ENCODE data around the gene DICER1. TPM values are rescaled to one million over a fixed set of nuclear protein-coding genes. Genes with fewer than 3 reads are reported as not detected.

DICER1 gene
- total and polyA plus RNA-seq, 9 of the 15 experiments (the other 6 are each of a cell fraction or from before 2014, with no cell fraction given) = 2.5 to 23.2 (median 12.4) TPM

- no peak for TF ChIP-seq CREM (IDR thresholded peaks at IDR 0.05; ENCODE audit: low read depth)
- no peak for TF ChIP-seq RFX7 (CRISPR knock-in tag; IDR thresholded peaks at IDR 0.05)
- no peak for TF ChIP-seq GABPB2 (CRISPR knock-in tag; conservative IDR thresholded peaks at IDR 0.05)
- TF ChIP-seq SIN3A (IDR thresholded peaks at IDR 0.05; ENCODE audit: borderline replicate concordance in 2 of 2, control insufficient read depth in 1 of 2, low read depth in 2 of 2, low read length in 2 of 2) = no peak
- no peak for TF ChIP-seq PCBP2 (IDR thresholded peaks at IDR 0.05; ENCODE audit: low read depth, low read length, poor library complexity, severe bottlenecking)
- TF ChIP-seq NFIX (CRISPR knock-in tag; IDR thresholded peaks at IDR 0.05; ENCODE audit: low read depth) = no peak
- TF ChIP-seq MYC (IDR thresholded peaks at IDR 0.05; ENCODE audit: low read depth, low read length) = no peak
- no peak for TF ChIP-seq MYC (CRISPR knock-in tag; IDR thresholded peaks at IDR 0.05; ENCODE audit: borderline replicate concordance, low read depth)
- no peak for TF ChIP-seq ZFP36 (IDR thresholded peaks at IDR 0.05; ENCODE audit: low read depth, low read length, partially characterized antibody)
These were observed 33.3 kb downstream of the DICER1 start (continued) for GRCh38 chr14:95123891-95124579.

- ChIA-PET CTCF (ENCODE audit: low intra/inter-chr PET ratio) (no interaction called here), POLR2A (no interaction called here)
- no peak overlapping the region for H3K4me2 ChIP-seq (ENCODE audit: insufficient read depth, low read length)
- BruUV-seq (replicated peaks) = no TSS peak
- no peak for DNase-seq (ENCODE audit: extremely low read depth in 1 of 4, low spot score in 3 of 4)
- H3K9ac ChIP-seq (ENCODE audit: insufficient read depth in 1 of 2, low read depth in 2 of 2, low read length in 2 of 2) = no peak overlapping the region
- in situ Hi-C loops (cut with MboI) = no loop called here
- no peak overlapping the region for H3K4me3 ChIP-seq
- H3K9me1 ChIP-seq (ENCODE audit: control insufficient read depth, insufficient read depth, low read length) = no peaks in the 10 kb centered on the region
- H3K79me2 ChIP-seq (ENCODE audit: control insufficient read depth, insufficient read depth, low read length) = no peaks in the 10 kb centered on the region
- intact Hi-C loops (cut with micrococcal nuclease) = no loop called here
- H3K27ac ChIP-seq (ENCODE audit: extremely low read depth, low read depth, low read length) = no peak overlapping the region
- 96% methylated on average over 4 of the region's 12 CpGs for WGBS (ENCODE audit: insufficient coverage, low coverage, missing lambda C conversion rate)
- H3K9me3 ChIP-seq (replicated peaks; ENCODE audit: control insufficient read depth, insufficient read depth, low read depth, low read length) = no peaks in the 10 kb centered on the region
- no peaks in the 10 kb centered on the region for H3K27me3 ChIP-seq (ENCODE audit: control insufficient read depth in 2 of 2, insufficient read depth in 2 of 2, low read length in 2 of 2)
- no peak for FAIRE-seq
- H3K36me3 ChIP-seq (ENCODE audit: control insufficient read depth, insufficient read depth, low read length) = peaks cover 13% of the 10 kb centered on the region; the same call in 1 of the 3 replicates
- ATAC-seq = no peak
- no peaks in the 10 kb centered on the region for H4K20me1 ChIP-seq (replicated peaks; ENCODE audit: control insufficient read depth, insufficient read depth, low read length)
- no peaks in the 10 kb centered on the region for H3K4me1 ChIP-seq (replicated peaks in 1 of 2; ENCODE audit: control insufficient read depth in 2 of 2, insufficient read depth in 2 of 2, low read length in 2 of 2)
- H2AFZ ChIP-seq (ENCODE audit: low read depth, low read length) = no peak overlapping the region
- TF ChIP-seq HNRNPLL (IDR thresholded peaks at IDR 0.05; ENCODE audit: low read depth, low read length, poor library complexity, severe bottlenecking) (no peak), POLR3G (IDR thresholded peaks at IDR 0.05; ENCODE audit: extremely low read depth, insufficient read length, insufficient replicate concordance) (no peak), ARNT (IDR thresholded peaks at IDR 0.05) (no peak), ZFP1 (CRISPR knock-in tag; IDR thresholded peaks at IDR 0.05) (no peak), PHB2 (IDR thresholded peaks at IDR 0.05; ENCODE audit: low read depth) (no peak), ZNF592 (IDR thresholded peaks at IDR 0.05) (no peak), ZNF274 (IDR thresholded peaks at IDR 0.05; ENCODE audit: borderline replicate concordance, low read depth, low read length) (no peak), ZNF589 (CRISPR knock-in tag; IDR thresholded peaks at IDR 0.05; ENCODE audit: low read depth) (no peak), MCM7 (IDR thresholded peaks at IDR 0.05) (no peak), MEF2D (tag; conservative IDR thresholded peaks at IDR 0.05; ENCODE audit: low read depth) (no peak), IRF2 (CRISPR knock-in tag; IDR thresholded peaks at IDR 0.05) (no peak), ZBED1 (IDR thresholded peaks at IDR 0.05) (no peak)
These were observed 34.7 kb downstream of the DICER1 start for GRCh38 chr14:95122621-95122945.

All from K562 (cell line).